Measurements from ENCODE around the gene SOWAHA. TPM values are rescaled to one million over a fixed set of nuclear protein-coding genes. Genes with fewer than 3 reads are reported as not detected.
A peak's percentile ranks its signal among the peaks of the same experiment; 100 is the strongest.

Gene SOWAHA
- total RNA-seq, 1 experiment from 2014 or later, result 0.20 TPM

- Histone ChIP-seq H2BK120ac (ENCODE audit: low read depth, low read length, poor library complexity, severe bottlenecking) (no peak overlapping the region), H4K8ac (replicated peaks; ENCODE audit: insufficient read length, low read depth, low read length) (no peak overlapping the region), H3K18ac (ENCODE audit: insufficient read length, low read depth, low read length) (no peak overlapping the region), H3K9me3 (ENCODE audit: control insufficient read depth, low read depth, low read length) (no peaks in the 10 kb centered on the region), H3K4ac (ENCODE audit: low read depth, low read length) (no peak overlapping the region), H4K91ac (ENCODE audit: insufficient read length, low read depth, low read length) (no peak overlapping the region), H3K23ac (ENCODE audit: insufficient read length, low read depth, low read length) (no peak overlapping the region), H3K4me2 (ENCODE audit: insufficient read depth, insufficient read length, low read length) (peak overlapping the region; percentile 11), H3K14ac (ENCODE audit: insufficient read depth, low read length) (no peak overlapping the region), H2BK12ac (ENCODE audit: insufficient read length, low read depth, low read length) (no peak overlapping the region), H2BK5ac (ENCODE audit: insufficient read length, low read length) (no peak overlapping the region), H3K79me1 (ENCODE audit: insufficient read depth, low read depth, low read length, poor library complexity, severe bottlenecking) (no peaks in the 10 kb centered on the region), H2AFZ (ENCODE audit: low read length) (no peak overlapping the region), H3K4me1 (ENCODE audit: insufficient read depth, low read length) (no peaks in the 10 kb centered on the region), H4K5ac (ENCODE audit: insufficient read length, low read depth, low read length) (no peak overlapping the region), H4K20me1 (ENCODE audit: control insufficient read depth, insufficient read depth, insufficient read length) (no peaks in the 10 kb centered on the region), H3K9ac (ENCODE audit: extremely low read depth, insufficient read length, low read length) (no peak overlapping the region), H3K27ac (ENCODE audit: insufficient read length, low read depth, low read length) (no peak overlapping the region), H2BK20ac (ENCODE audit: low read depth, low read length, poor library complexity, severe bottlenecking) (no peak overlapping the region), H3T11ph (ENCODE audit: low read length) (no peak overlapping the region), H3K27me3 (ENCODE audit: insufficient read depth, low read length) (peaks cover 32% of the 10 kb centered on the region), H3K56ac (ENCODE audit: insufficient read length, low read depth, low read length) (no peak overlapping the region), H3K79me2 (ENCODE audit: insufficient read depth, low read length) (no peaks in the 10 kb centered on the region), H3K23me2 (ENCODE audit: insufficient read length, low read depth, low read length, poor library complexity, severe bottlenecking) (no peaks in the 10 kb centered on the region), H2AK5ac (ENCODE audit: insufficient read length, low read length) (no peak overlapping the region), H2BK15ac (ENCODE audit: low read depth, low read length) (no peak overlapping the region)
- Mint-ChIP-seq H3K27me3 (ENCODE audit: low read depth) (peaks cover 83% of the 10 kb centered on the region), H3K4me3 (peak overlapping the region; percentile 26 to 38; a peak in 3 of 5 replicates), H3K4me1 (peaks cover 7 to 16% of the 10 kb centered on the region in 2 experiments), H3K27ac (no peak overlapping the region), H3K9me3 (peaks cover 0 to 4% of the 10 kb centered on the region in 2 experiments; a peak in 3 of 5 replicates), H3K36me3 (ENCODE audit: insufficient read depth in 1 of 3, low read depth in 3 of 3) (peaks cover 0 to 4% (median 0%) of the 10 kb centered on the region in 3 experiments; a peak in 3 of 7 replicates)
- peak; percentile 74 for DNase-seq
- no peak for TF ChIP-seq CTCF (conservative IDR thresholded peaks at IDR 0.05)
- no CpG with 5 or more reads among the region's 81 CpGs for WGBS (ENCODE audit: extremely low coverage, insufficient read length, low lambda C conversion rate)
These were observed 1.6 kb downstream of the SOWAHA start for GRCh38 chr5:132814503-132815294.
